PC-9 (cell line): Measurements from ENCODE around the gene ZNF723.
"Not testable (repeated sequence)": the region's sequence is repeated elsewhere in the genome, so short reads cannot be mapped to it uniquely, and the experiment has no call there.

Source experiments
- EZH2 ChIP-seq: fragments of 200-600 bp; sonication (generic); IDR thresholded peaks from 2 replicates; pipeline ENCODE4 v1.8.0; 2017; ENCODE audit warnings: antibody characterized with exemption, low read depth
- TF ChIP-seq, protein P1 (sequence below): fragments of 200-600 bp; sonication (generic); conservative IDR thresholded peaks from 2 replicates; pipeline ENCODE4 v1.6.1; 2017; ENCODE audit warnings: mixed run types, antibody characterized with exemption, mild to moderate bottlenecking, moderate library complexity

DNA sequence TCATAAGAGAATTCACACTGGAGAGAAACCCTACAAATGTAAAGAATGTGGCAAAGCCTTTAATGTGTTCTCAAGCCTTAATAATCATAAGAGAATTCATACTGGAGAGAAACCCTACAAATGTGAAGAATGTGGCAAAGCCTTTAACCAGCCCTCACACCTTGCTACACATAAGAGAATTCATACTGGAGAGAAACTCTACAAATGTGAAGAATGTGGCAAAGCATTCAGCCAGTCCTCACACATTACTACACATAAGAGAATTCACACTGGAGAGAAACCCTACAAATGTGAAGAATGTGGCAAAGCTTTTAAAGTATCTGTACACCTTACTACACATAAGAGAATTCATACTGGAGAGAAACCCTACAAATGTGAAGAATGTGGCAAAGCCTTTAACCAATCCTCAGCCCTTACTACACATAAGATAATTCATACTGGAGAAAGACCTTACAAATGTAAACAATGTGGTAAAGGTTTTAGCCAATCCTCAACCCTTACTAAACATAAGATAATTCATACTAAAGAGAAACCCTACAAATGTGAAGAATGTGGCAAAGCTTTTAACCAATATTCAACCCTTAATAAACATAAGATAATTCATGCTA lies 25.7 kb downstream of the ZNF723 start:
- TF ChIP-seq, protein P1, sequence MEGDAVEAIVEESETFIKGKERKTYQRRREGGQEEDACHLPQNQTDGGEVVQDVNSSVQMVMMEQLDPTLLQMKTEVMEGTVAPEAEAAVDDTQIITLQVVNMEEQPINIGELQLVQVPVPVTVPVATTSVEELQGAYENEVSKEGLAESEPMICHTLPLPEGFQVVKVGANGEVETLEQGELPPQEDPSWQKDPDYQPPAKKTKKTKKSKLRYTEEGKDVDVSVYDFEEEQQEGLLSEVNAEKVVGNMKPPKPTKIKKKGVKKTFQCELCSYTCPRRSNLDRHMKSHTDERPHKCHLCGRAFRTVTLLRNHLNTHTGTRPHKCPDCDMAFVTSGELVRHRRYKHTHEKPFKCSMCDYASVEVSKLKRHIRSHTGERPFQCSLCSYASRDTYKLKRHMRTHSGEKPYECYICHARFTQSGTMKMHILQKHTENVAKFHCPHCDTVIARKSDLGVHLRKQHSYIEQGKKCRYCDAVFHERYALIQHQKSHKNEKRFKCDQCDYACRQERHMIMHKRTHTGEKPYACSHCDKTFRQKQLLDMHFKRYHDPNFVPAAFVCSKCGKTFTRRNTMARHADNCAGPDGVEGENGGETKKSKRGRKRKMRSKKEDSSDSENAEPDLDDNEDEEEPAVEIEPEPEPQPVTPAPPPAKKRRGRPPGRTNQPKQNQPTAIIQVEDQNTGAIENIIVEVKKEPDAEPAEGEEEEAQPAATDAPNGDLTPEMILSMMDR: not testable (repeated sequence)
- TF ChIP-seq EZH2: not testable (repeated sequence)
